WTC11 (cell line): ENCODE measurements around the gene PDLIM1. TPM values are rescaled to one million over a fixed set of nuclear protein-coding genes. Genes with fewer than 3 reads are reported as not detected.
"Not testable (repeated sequence)": the region's sequence is repeated elsewhere in the genome, so short reads cannot be mapped to it uniquely, and the experiment has no call there.

Source experiments
- ATAC-seq: fragments of 200-7000 bp; cut with Tn5 transposase; 2 replicates; pipeline ENCODE4 v1.10.0; 2021; ENCODE audit warnings: mild to moderate bottlenecking, moderate library complexity
- CTCF ChIA-PET: fragments of 300-600 bp; sonication (Branson Sonifier 250); formaldehyde crosslinking; loops from one replicate; lab custom pipeline; 2021; ENCODE audit warnings: antibody characterized with exemption; lab: Charles Lee
- POLR2A ChIA-PET: fragments of 350-600 bp; sonication (Branson Sonifier 250); formaldehyde crosslinking; loops from one replicate; lab custom pipeline; 2021; ENCODE audit warnings: antibody characterized with exemption; lab: Charles Lee
- DNase-seq: peaks from one replicate; pipeline ENCODE4 v3.0.0; 2021; ENCODE audit warnings: low spot score
- H3K27ac Mint-ChIP-seq: 2 replicates; pipeline ENCODE4 v1.8.0; 2021; ENCODE audit warnings: mixed read lengths
- H3K27me3 Mint-ChIP-seq: 2 replicates; pipeline ENCODE4 v1.8.0; 2021; ENCODE audit warnings: low read depth, mild to moderate bottlenecking, moderate library complexity, mixed read lengths
- H3K36me3 Mint-ChIP-seq: 2 replicates; pipeline ENCODE4 v1.8.0; 2021; ENCODE audit warnings: mixed read lengths
- H3K4me1 Mint-ChIP-seq: 2 replicates; pipeline ENCODE4 v1.8.0; 2022; ENCODE audit warnings: mixed read lengths
- H3K4me3 Mint-ChIP-seq: 2 replicates; pipeline ENCODE4 v1.8.0; 2021; ENCODE audit warnings: mild to moderate bottlenecking, moderate library complexity, mixed read lengths
- H3K9me3 Mint-ChIP-seq: 2 replicates; pipeline ENCODE4 v1.8.0; 2021; ENCODE audit warnings: mixed read lengths
- ATF3 ChIP-seq: sonication (generic); formaldehyde crosslinking; conservative IDR thresholded peaks from 2 replicates; pipeline ENCODE4 v1.8.1; 2022; ENCODE audit warnings: mild to moderate bottlenecking, missing genetic modification reagents
- ESRRA ChIP-seq: sonication (generic); formaldehyde crosslinking; IDR thresholded peaks from 2 replicates; pipeline ENCODE4 v1.8.1; 2022; ENCODE audit warnings: mild to moderate bottlenecking, missing genetic modification reagents, borderline replicate concordance
- FOXJ3 ChIP-seq: sonication (generic); formaldehyde crosslinking; IDR thresholded peaks from 2 replicates; pipeline ENCODE4 v1.9.0; 2021; ENCODE audit warnings: missing genetic modification reagents, mild to moderate bottlenecking, borderline replicate concordance
- FOXP4 ChIP-seq: sonication (generic); formaldehyde crosslinking; IDR thresholded peaks from 2 replicates; pipeline ENCODE4 v1.8.0; 2022; ENCODE audit warnings: mild to moderate bottlenecking, missing genetic modification reagents
- IRF2 ChIP-seq: sonication (generic); formaldehyde crosslinking; IDR thresholded peaks from 2 replicates; pipeline ENCODE4 v1.8.0; 2022; ENCODE audit warnings: low read depth, missing genetic modification reagents, borderline replicate concordance
- JUN ChIP-seq: sonication (generic); formaldehyde crosslinking; IDR thresholded peaks from 2 replicates; pipeline ENCODE4 v1.8.0; 2023; ENCODE audit warnings: mild to moderate bottlenecking, missing genetic modification reagents
- NFE2L1 ChIP-seq: sonication (generic); formaldehyde crosslinking; IDR thresholded peaks from 2 replicates; pipeline ENCODE4 v1.8.1; 2023; ENCODE audit warnings: missing genetic modification reagents
- NR1H2 ChIP-seq: sonication (generic); formaldehyde crosslinking; IDR thresholded peaks from 2 replicates; pipeline ENCODE4 v1.9.0; 2021; ENCODE audit warnings: mild to moderate bottlenecking, moderate library complexity, missing genetic modification reagents
- RELA ChIP-seq: sonication (generic); formaldehyde crosslinking; IDR thresholded peaks from 2 replicates; pipeline ENCODE4 v1.8.1; 2022; ENCODE audit warnings: missing genetic modification reagents, mild to moderate bottlenecking, borderline replicate concordance
- RORB ChIP-seq: fragments of 250-450 bp; sonication (Bioruptor Pico); IDR thresholded peaks from 2 replicates; pipeline ENCODE4 v1.9.0; 2021; ENCODE audit warnings: mild to moderate bottlenecking
- TEAD4 ChIP-seq: sonication (generic); formaldehyde crosslinking; IDR thresholded peaks from 2 replicates; pipeline ENCODE4 v1.8.0; 2022; ENCODE audit warnings: mild to moderate bottlenecking, missing genetic modification reagents
- USF2 ChIP-seq: sonication (generic); formaldehyde crosslinking; IDR thresholded peaks from 2 replicates; pipeline ENCODE4 v1.8.1; 2023; ENCODE audit warnings: mild to moderate bottlenecking, missing genetic modification reagents, moderate library complexity
- ZBTB21 ChIP-seq: sonication (generic); formaldehyde crosslinking; IDR thresholded peaks from 2 replicates; pipeline ENCODE4 v1.8.1; 2023; ENCODE audit warnings: mild to moderate bottlenecking, missing genetic modification reagents, borderline replicate concordance
- ZNF121 ChIP-seq: sonication (generic); formaldehyde crosslinking; IDR thresholded peaks from 2 replicates; pipeline ENCODE4 v1.8.0; 2023; ENCODE audit warnings: missing genetic modification reagents
- ZNF281 ChIP-seq: sonication (generic); formaldehyde crosslinking; IDR thresholded peaks from 2 replicates; pipeline ENCODE4 v1.8.0; 2023; ENCODE audit warnings: mild to moderate bottlenecking, missing genetic modification reagents
- ZNF317 ChIP-seq: sonication (generic); formaldehyde crosslinking; IDR thresholded peaks from 2 replicates; pipeline ENCODE4 v1.8.1; 2023; ENCODE audit warnings: low read depth, mild to moderate bottlenecking, moderate library complexity, missing genetic modification reagents, borderline replicate concordance
- ZNF425 ChIP-seq: fragments of 250-450 bp; sonication (Bioruptor Pico); conservative IDR thresholded peaks from 2 replicates; pipeline ENCODE4 v1.9.0; 2021; ENCODE audit warnings: mild to moderate bottlenecking
- ZNF512 ChIP-seq: sonication (generic); formaldehyde crosslinking; IDR thresholded peaks from 2 replicates; pipeline ENCODE4 v1.8.1; 2022; ENCODE audit warnings: missing genetic modification reagents, borderline replicate concordance
- ZNF532 ChIP-seq: fragments of 250-450 bp; sonication (Bioruptor Pico); IDR thresholded peaks from 2 replicates; pipeline ENCODE4 v1.9.0; 2021; ENCODE audit warnings: mild to moderate bottlenecking, borderline replicate concordance
- ZNF671 ChIP-seq: fragments of 250-450 bp; sonication (Bioruptor Pico); IDR thresholded peaks from 2 replicates; pipeline ENCODE4 v1.8.0; 2021; ENCODE audit warnings: mild to moderate bottlenecking
- total RNA-seq: library from RNA; stranded (reverse); gene quantifications from 3 replicates; pipeline ENCODE4 v1.2.3, GENCODE V29; 2021

PDLIM1 gene
- total RNA-seq, 1 experiment from 2014 or later = 223 TPM

GRCh38 chr10:95240811-95241210 is 50.0 kb downstream of the PDLIM1 start:
- no peak for ATAC-seq
- CTCF ChIA-PET = interaction anchor here (0.9 to 2.0 kb wide), 2 partner anchors 40 to 57 kb away, joined by 3 to 6 read pairs; no protein-coding TSS in a partner anchor
- POLR2A ChIA-PET = no interaction called here
- TF ChIP-seq ZNF121 (CRISPR knock-in tag) (no peak), FOXP4 (CRISPR knock-in tag) (no peak), ATF3 (CRISPR knock-in tag) (no peak), ZNF317 (CRISPR knock-in tag) (no peak), RORB (CRISPR knock-in tag) (no peak), FOXJ3 (CRISPR knock-in tag) (no peak), JUN (CRISPR knock-in tag) (no peak), ZBTB21 (CRISPR knock-in tag) (no peak), ZNF425 (CRISPR knock-in tag) (no peak), ZNF512 (CRISPR knock-in tag) (no peak), ESRRA (no peak), NR1H2 (CRISPR knock-in tag) (no peak), IRF2 (CRISPR knock-in tag) (no peak), ZNF671 (CRISPR knock-in tag) (no peak), NFE2L1 (CRISPR knock-in tag) (no peak), RELA (CRISPR knock-in tag) (no peak), ZNF532 (CRISPR knock-in tag) (no peak), ZNF281 (CRISPR knock-in tag) (no peak), TEAD4 (CRISPR knock-in tag) (no peak), USF2 (CRISPR knock-in tag) (no peak)
- TF ChIP-seq, all 79 proteins: peak for 0
- DNase-seq = no peak
- H3K9me3 Mint-ChIP-seq = peaks cover 8% of the 10 kb centered on the region
- H3K36me3 Mint-ChIP-seq = peaks cover 74% of the 10 kb centered on the region
- H3K27me3 Mint-ChIP-seq = no peaks in the 10 kb centered on the region
- peaks cover 29% of the 10 kb centered on the region for H3K4me1 Mint-ChIP-seq
- no peak overlapping the region for H3K27ac Mint-ChIP-seq
- H3K4me3 Mint-ChIP-seq = no peak overlapping the region

GRCh38 chr10:95240096-95240495 is 50.7 kb downstream of the PDLIM1 start:
- H3K9me3 Mint-ChIP-seq, H3K4me3 Mint-ChIP-seq, H3K27ac Mint-ChIP-seq, H3K27me3 Mint-ChIP-seq, ATAC-seq, DNase-seq, POLR2A ChIA-PET: not testable (repeated sequence)
- CTCF ChIA-PET = interaction anchor here (0.9 to 2.0 kb wide), 2 partner anchors 39 to 56 kb away, joined by 3 to 6 read pairs; no protein-coding TSS in a partner anchor
- H3K36me3 Mint-ChIP-seq = peaks cover 69% of the 10 kb centered on the region
- peaks cover 34% of the 10 kb centered on the region for H3K4me1 Mint-ChIP-seq
